Activated naive CD4-positive, alpha-beta T cell treated with anti-CD3 and anti-CD28 coated beads, Interleukin-2, amount 10 ng/mL, durations not matched to agents 7 days and 5 days (primary cell): ENCODE data around the gene MICA.
A peak's percentile ranks its signal among the peaks of the same experiment; 100 is the strongest.
"Not testable (repeated sequence)": the region's sequence is repeated elsewhere in the genome, so short reads cannot be mapped to it uniquely, and the experiment has no call there.

Experiments
- CTCF ChIA-PET: fragments of 350-600 bp; sonication (Branson Sonifier 250); formaldehyde crosslinking; loops from one replicate; lab custom pipeline; 2021; ENCODE audit warnings: antibody characterized with exemption; lab: Charles Lee
- DNase-seq: peaks from one replicate; pipeline ENCODE4 v3.0.0-alpha.2; 2020
- H3K27ac Mint-ChIP-seq: one replicate; pipeline ENCODE4 v1.8.0; 2021; ENCODE audit warnings: mild to moderate bottlenecking, moderate library complexity, mixed read lengths
- H3K27me3 Mint-ChIP-seq: one replicate; pipeline ENCODE4 v1.8.0; 2021; ENCODE audit warnings: mild to moderate bottlenecking, mixed read lengths
- H3K36me3 Mint-ChIP-seq: one replicate; pipeline ENCODE4 v1.8.0; 2021; ENCODE audit warnings: mixed read lengths
- H3K4me1 Mint-ChIP-seq: one replicate; pipeline ENCODE4 v1.8.0; 2021; ENCODE audit warnings: mixed read lengths
- H3K4me3 Mint-ChIP-seq: one replicate; pipeline ENCODE4 v1.8.0; 2021; ENCODE audit warnings: mild to moderate bottlenecking, moderate library complexity, mixed read lengths
- H3K9me3 Mint-ChIP-seq: one replicate; pipeline ENCODE4 v1.8.0; 2021; ENCODE audit warnings: mixed read lengths

MICA gene

DNA sequence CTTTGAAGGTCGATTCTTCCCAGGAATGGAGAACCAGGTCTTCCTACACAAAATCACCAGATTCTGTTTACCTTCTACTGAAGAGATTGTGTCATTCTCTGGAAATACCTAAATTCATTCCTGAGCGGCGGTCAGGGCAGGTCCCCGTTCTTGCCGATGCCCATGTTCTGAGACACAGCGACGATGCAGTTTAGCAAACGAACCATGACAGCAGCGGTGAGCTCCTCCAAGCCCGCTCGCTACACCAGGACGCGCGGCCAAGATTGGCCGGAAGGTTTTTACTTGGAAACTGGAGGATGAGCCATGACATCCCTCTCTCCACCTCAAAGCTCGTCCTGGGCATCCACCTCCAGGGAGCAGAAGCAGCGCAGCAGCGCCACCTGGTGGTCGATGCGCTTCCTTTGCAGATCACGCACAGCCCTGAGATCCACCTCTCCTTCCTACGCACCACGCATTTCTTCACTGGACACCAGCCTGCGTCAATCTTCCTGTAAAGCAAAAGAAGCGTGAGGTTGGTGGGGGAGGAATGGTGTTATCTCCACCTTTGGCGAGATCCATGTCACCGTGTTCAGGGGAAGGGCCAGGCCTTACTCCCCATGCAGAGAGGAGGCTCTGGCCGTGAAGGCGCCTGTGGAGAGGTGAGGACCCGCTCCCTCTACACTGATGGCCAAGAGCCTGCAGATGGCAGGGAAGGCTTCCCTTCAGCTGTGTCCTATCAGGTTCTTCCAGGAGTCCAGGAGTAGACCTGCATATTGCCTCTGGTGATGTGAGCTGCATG is 36.5 kb upstream of the MICA start:
- CTCF ChIA-PET = interaction anchor here (0.7 to 5.4 kb wide), 38 partner anchors 9 to 273 kb away, joined by 3 to 65 read pairs (median 4); partner anchors contain the start of genes HLA-B, PSORS1C2 and TCF19
- H3K4me1 Mint-ChIP-seq = peaks cover 14% of the 10 kb centered on the region
- peaks cover 48% of the 10 kb centered on the region for H3K27me3 Mint-ChIP-seq
- no peaks in the 10 kb centered on the region for H3K36me3 Mint-ChIP-seq
- no peak overlapping the region for H3K27ac Mint-ChIP-seq
- no peaks in the 10 kb centered on the region for H3K9me3 Mint-ChIP-seq
- DNase-seq = peak; percentile 89
- peak overlapping the region; percentile 53 for H3K4me3 Mint-ChIP-seq

DNA sequence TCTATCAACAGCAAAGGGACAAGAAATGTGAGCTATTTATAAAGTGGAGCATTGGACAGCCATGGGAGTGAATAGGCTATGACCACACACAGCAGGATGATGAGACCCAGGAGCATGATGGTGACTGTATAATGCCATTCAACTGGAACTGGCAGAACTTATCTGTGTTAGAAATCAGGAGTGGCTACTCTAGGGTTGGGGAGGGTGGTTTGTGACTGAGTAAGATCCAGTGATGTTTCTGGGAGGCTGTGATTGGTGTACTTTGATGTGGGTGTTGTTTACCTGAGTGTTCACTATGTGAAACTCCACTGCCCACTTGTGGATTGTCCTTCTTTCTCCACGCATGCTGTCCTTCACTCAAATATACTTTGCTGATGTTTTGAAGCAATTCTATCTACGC is 34.9 kb upstream of the MICA start:
- no peak for DNase-seq
- Mint-ChIP-seq H3K9me3 (peaks cover 2% of the 10 kb centered on the region), H3K27ac (no peak overlapping the region), H3K36me3 (no peaks in the 10 kb centered on the region), H3K4me3 (no peak overlapping the region), H3K4me1 (peaks cover 17% of the 10 kb centered on the region), H3K27me3 (peaks cover 49% of the 10 kb centered on the region)
- CTCF ChIA-PET = interaction anchor here (2.0 to 5.4 kb wide), 4 partner anchors 96 to 240 kb away, joined by 8 to 65 read pairs (median 10); no protein-coding TSS in a partner anchor

DNA sequence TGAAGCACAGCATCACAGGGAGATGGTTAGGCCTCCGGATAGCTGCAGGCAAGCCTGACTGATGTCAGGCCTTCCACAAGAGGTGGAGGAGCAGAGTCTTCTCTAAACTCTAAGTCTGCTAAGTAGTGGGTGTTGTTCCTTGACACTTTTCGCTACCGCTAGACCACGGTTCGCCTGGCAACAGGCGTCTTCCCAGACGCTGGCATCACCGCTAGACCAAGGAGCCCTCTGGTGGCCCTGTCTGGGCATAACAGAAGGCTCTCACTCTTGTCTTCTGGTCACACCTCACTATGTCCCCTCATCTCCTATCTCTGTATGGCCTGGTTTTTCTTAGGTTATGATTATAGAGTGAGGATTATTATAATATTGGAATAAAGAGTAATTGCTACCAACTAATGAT is 29.3 kb upstream of the MICA start:
- CTCF ChIA-PET = interaction anchor here (1.0 to 1.1 kb wide), 2 partner anchors 178 to 242 kb away, joined by 3 read pairs; no protein-coding TSS in a partner anchor
- not testable (repeated sequence) for H3K4me3 Mint-ChIP-seq, H3K4me1 Mint-ChIP-seq, H3K9me3 Mint-ChIP-seq, H3K27ac Mint-ChIP-seq, H3K36me3 Mint-ChIP-seq, DNase-seq
- H3K27me3 Mint-ChIP-seq = peaks cover 51% of the 10 kb centered on the region

DNA sequence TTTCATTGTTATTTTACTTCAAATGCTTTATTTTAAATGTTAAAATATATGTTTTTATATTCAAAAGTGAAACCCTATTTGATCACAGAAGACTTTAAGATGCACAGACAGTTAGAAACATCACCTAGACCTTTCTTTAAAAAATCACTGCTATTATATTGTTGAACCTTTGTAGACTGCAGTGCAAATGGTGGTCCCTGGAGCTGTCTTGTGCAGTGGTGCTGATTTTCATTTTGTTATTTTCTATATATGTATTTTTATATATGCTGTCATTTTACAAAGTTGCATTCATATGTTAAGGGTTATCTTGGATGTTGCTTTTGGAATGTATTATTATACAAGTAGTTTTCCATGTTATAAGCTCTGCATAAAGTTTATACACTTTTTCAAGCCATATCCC is 27.7 kb upstream of the MICA start:
- DNase-seq = no peak
- CTCF ChIA-PET = interaction anchor here (1.2 to 2.4 kb wide), 3 partner anchors 9 to 179 kb away, joined by 3 to 8 read pairs (median 3); no protein-coding TSS in a partner anchor
- Mint-ChIP-seq H3K36me3 (no peaks in the 10 kb centered on the region), H3K4me1 (peaks cover 4% of the 10 kb centered on the region), H3K27me3 (peaks cover 60% of the 10 kb centered on the region), H3K4me3 (no peak overlapping the region), H3K27ac (no peak overlapping the region), H3K9me3 (peaks cover 2% of the 10 kb centered on the region)

DNA sequence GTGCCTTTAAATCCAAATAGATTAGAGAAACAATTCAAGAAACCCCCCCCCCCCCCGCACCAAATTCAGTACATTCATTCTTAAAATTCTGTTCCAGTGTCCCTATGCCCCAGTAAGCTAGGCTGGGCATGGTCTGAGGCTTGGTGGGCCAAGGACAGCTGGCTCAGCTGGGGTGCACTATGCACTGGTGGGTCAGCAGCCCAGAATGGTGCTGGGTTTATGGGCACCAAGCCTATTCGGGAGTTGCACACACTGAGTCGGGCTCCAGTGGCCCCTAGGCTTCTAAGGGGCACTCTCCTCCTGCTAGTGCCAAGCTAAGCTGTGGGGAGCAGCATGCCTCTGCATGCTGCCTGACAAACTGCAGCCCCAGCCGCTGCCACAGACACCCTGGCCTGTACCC is 26.4 kb upstream of the MICA start:
- Mint-ChIP-seq H3K27ac (no peak overlapping the region), H3K36me3 (no peaks in the 10 kb centered on the region), H3K27me3 (peaks cover 63% of the 10 kb centered on the region), H3K4me1 (peaks cover 2% of the 10 kb centered on the region), H3K9me3 (peaks cover 2% of the 10 kb centered on the region), H3K4me3 (no peak overlapping the region)
- CTCF ChIA-PET = interaction anchor here (0.6 to 2.4 kb wide), 8 partner anchors 10 to 348 kb away, joined by 3 to 9 read pairs (median 3); no protein-coding TSS in a partner anchor
- DNase-seq = no peak

DNA sequence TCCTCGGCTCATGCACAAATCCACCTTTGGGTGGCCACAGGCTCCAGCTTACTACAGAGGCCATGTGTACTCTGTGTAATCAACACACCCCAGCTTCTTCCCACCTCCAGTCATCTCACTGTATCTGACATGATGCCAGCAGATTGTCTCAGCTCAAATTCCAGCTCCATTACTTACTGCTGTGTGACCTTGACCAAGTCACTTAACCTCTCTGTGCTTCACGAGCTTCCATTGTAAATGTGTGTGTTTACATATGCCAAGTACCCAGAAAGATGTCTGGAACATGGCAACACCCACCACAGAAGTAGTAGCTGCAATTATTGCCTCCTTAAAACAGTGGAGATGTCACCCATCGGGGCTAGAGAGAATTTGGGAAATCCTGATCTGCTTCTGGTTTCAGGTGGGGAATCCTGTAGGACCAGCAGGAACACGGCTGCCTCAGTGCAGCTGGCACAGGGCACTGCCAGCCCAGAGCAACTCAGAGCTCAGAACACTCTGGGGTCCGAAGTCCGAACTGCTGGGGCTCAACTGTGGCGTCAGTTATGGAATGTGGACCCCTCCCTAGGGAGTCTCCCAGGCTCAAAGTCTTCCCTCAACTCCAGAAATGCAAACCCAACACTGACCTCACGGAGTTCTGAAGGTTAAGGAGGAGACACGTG is 25.2 kb upstream of the MICA start:
- Mint-ChIP-seq H3K36me3 (no peaks in the 10 kb centered on the region), H3K27ac (no peak overlapping the region), H3K4me3 (no peak overlapping the region), H3K27me3 (peaks cover 68% of the 10 kb centered on the region), H3K9me3 (no peaks in the 10 kb centered on the region), H3K4me1 (no peaks in the 10 kb centered on the region)
- CTCF ChIA-PET = interaction anchor here (0.9 to 2.3 kb wide), 5 partner anchors 8 to 249 kb away, joined by 3 to 9 read pairs (median 3); no protein-coding TSS in a partner anchor
- DNase-seq = no peak

DNA sequence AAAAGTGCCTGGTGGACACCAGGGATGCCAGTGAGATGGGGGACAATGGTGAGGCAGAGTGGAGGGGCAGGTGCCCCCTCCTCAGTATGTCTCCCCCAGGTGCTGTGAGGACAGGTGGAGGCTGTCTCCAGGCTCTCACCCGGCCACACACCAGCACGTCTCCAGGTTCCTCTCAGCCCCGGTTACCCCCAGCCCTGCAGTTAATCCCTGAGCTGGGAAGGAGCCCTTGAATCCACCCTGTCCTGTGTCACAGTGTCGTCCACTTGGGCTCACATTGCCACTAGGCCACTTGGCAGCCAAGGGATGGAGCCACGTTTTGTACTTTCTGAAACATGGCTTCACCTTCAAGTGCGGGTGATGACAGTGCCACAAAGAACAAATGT is 24.7 kb upstream of the MICA start:
- Mint-ChIP-seq H3K27ac (no peak overlapping the region), H3K4me1 (no peaks in the 10 kb centered on the region), H3K36me3 (no peaks in the 10 kb centered on the region), H3K9me3 (no peaks in the 10 kb centered on the region), H3K27me3 (peaks cover 66% of the 10 kb centered on the region), H3K4me3 (no peak overlapping the region)
- CTCF ChIA-PET = interaction anchor here (1.5 kb wide), 1 partner anchor 74 kb away, joined by 3 read pairs; no protein-coding TSS in a partner anchor
- DNase-seq = no peak

DNA sequence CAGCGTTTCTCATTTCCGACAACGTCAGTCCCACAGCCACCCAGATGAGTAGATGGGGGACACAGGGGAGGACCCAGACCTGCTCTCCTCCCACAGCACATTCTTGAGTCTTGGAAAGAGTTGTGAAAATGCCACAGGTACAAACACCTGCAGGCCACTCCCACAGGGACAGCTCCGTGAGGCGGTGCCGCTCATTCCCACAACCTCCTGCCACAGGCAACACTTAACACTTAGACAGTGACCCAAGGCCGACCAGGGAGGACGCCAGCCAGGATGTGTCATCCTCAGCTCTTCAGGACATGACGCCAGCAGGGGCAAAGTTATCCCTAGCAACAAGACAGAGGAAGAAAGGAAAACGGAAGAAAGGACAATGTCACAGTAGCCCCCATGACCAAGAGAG is 23.5 kb upstream of the MICA start:
- H3K4me1 Mint-ChIP-seq = no peaks in the 10 kb centered on the region
- no peaks in the 10 kb centered on the region for H3K9me3 Mint-ChIP-seq
- H3K4me3 Mint-ChIP-seq = no peak overlapping the region
- H3K27ac Mint-ChIP-seq = no peak overlapping the region
- no peak for DNase-seq
- CTCF ChIA-PET = interaction anchor here (1.1 kb wide), 1 partner anchor 18 kb away, joined by 3 read pairs; no protein-coding TSS in a partner anchor
- no peaks in the 10 kb centered on the region for H3K36me3 Mint-ChIP-seq
- peaks cover 67% of the 10 kb centered on the region for H3K27me3 Mint-ChIP-seq

DNA sequence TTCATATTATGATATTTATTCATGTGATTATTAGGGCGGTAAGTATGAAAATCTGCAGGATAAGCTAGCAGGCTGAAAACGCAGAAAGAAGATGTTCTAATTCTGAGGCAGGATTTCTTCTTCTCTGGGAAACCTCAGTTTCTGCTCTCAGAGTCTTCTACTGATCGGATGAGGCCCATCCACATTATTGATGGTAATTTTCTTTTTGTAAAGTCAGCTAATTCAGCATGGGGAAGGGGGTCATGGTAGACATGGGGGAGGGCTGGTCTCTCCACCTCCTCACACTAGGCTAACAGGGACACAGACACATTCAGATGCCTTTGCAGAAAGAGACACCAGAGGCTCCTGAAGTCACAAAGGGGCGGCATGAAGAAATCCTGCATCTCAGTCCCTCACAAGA is 21.7 kb upstream of the MICA start:
- Mint-ChIP-seq H3K27ac (no peak overlapping the region), H3K4me1 (no peaks in the 10 kb centered on the region), H3K27me3 (peaks cover 78% of the 10 kb centered on the region), H3K4me3 (no peak overlapping the region), H3K36me3 (no peaks in the 10 kb centered on the region), H3K9me3 (no peaks in the 10 kb centered on the region)
- DNase-seq = no peak
- CTCF ChIA-PET = no interaction called here

DNA sequence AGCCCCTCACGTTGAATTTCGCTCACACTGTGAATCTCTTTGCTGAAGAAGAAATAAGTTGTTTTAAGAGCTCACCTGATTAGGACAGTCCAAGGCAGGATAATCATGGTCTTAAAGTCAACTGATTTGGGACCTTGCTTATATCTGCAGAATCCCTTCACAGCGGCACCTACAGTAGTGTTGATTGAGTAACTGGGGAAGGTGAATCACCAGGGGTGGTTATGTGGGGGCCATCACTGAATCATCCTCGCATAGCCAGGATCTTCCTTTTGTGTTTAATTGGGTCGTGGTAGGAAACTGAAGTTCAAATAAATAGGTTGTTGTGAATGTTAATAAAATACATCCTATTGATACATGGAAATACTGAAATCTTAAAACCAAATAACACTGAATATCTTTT is 20.2 kb upstream of the MICA start:
- no peak for DNase-seq
- CTCF ChIA-PET = interaction anchor here (0.9 kb wide), 1 partner anchor 59 kb away, joined by 3 read pairs; no protein-coding TSS in a partner anchor
- Mint-ChIP-seq H3K27ac (no peak overlapping the region), H3K27me3 (peaks cover 73% of the 10 kb centered on the region), H3K36me3 (no peaks in the 10 kb centered on the region), H3K4me1 (no peaks in the 10 kb centered on the region), H3K4me3 (no peak overlapping the region), H3K9me3 (no peaks in the 10 kb centered on the region)

DNA sequence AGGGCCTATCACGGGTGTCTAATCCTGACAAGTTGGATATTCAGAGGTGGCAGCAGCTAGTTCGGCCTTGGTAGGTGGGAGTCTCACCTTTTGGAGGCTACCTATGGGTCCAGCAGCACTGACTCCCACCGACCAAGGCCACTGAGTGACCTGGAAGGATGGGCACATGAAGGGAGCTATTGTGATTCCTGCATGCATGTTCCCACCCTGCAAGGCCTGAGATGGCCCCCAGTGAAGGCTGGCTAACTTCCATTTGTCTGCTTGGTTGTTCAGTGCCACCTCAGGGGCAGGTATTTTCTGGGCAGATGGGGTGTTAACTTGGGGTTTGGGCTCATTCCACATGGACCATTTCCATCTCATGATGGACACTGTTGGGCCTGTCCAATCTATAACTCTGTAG is 18.4 kb upstream of the MICA start:
- no peak overlapping the region for H3K4me3 Mint-ChIP-seq
- CTCF ChIA-PET = no interaction called here

DNA sequence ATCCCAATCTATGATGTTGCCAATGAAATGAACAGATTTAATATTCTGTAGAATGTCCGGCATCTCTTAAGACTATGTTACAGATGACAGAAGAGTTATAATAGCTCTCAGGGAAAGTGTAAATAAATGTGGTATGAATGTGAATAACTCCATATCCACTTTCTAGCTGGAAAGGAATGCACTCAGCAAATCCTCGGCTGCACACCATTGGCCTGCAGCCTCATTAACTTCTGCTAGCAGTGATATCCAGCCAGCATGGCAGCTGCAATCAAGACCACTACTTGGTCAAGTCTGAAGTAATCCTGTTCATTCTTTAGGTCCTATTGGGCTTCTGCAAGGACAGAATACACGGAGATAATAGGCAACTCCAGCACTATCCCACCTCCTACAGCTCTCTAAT is 17.3 kb upstream of the MICA start:
- Mint-ChIP-seq H3K9me3 (no peaks in the 10 kb centered on the region), H3K36me3 (no peaks in the 10 kb centered on the region), H3K4me1 (peaks cover 2% of the 10 kb centered on the region), H3K4me3 (no peak overlapping the region), H3K27ac (no peak overlapping the region), H3K27me3 (peaks cover 47% of the 10 kb centered on the region)
- CTCF ChIA-PET = interaction anchor here (0.8 to 2.1 kb wide), 3 partner anchors 9 to 44 kb away, joined by 3 to 9 read pairs (median 3); no protein-coding TSS in a partner anchor
- DNase-seq = no peak

More for the DNA sequence above, 18.4 kb upstream of the MICA start:
- Mint-ChIP-seq H3K27me3 (peaks cover 54% of the 10 kb centered on the region), H3K4me1 (peaks cover 2% of the 10 kb centered on the region), H3K27ac (no peak overlapping the region), H3K36me3 (no peaks in the 10 kb centered on the region), H3K9me3 (no peaks in the 10 kb centered on the region)
- no peak for DNase-seq

DNA sequence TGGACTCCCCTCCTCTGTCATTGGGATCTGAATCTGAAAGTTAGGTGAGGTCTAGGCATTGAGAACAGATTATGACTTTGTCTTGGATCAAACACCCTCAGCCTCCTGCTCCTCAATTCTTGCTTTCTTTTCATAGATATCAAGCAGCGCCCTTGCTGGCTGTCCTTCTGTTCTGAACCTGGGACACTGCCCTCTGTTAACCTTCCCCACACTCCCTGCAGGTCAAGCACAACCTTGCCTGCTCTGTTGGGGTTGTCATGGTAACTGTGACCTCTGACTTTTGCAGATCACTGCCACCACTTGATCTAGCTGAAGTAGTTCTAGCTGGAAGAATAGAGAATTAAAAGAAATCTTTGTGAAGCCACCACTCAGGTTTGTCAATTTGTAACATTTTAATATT is 16.4 kb upstream of the MICA start:
- Mint-ChIP-seq H3K27me3 (peaks cover 45% of the 10 kb centered on the region), H3K9me3 (no peaks in the 10 kb centered on the region)
- CTCF ChIA-PET = interaction anchor here (2.1 kb wide), 1 partner anchor 10 kb away, joined by 9 read pairs; no protein-coding TSS in a partner anchor

More for the DNA sequence above, 16.4 kb upstream of the MICA start:
- no peak overlapping the region for H3K4me3 Mint-ChIP-seq
- H3K4me1 Mint-ChIP-seq = peaks cover 2% of the 10 kb centered on the region
- no peaks in the 10 kb centered on the region for H3K36me3 Mint-ChIP-seq
- no peak overlapping the region for H3K27ac Mint-ChIP-seq
- DNase-seq = no peak
